Calu3 (cell line): Measurements from ENCODE around the gene SPATA24. TPM values are rescaled to one million over a fixed set of nuclear protein-coding genes. Genes with fewer than 3 reads are reported as not detected.

Experiments used
- BruUV-seq: library from RNA; stranded (reverse); fragments of 400-500 nt; replicated peaks from 2 replicates; lab custom pipeline; 2021; lab: Mats Ljungman, UMichigan
- CTCF ChIA-PET: fragments of 300-600 bp; sonication (Branson Sonifier 250); formaldehyde crosslinking; loops from one replicate; lab custom pipeline; 2022; ENCODE audit warnings: antibody characterized with exemption; lab: Charles Lee
- DNase-seq: peaks from one replicate; pipeline ENCODE4 v3.0.0; 2022
- H3K27ac Mint-ChIP-seq: one replicate; pipeline ENCODE4 v1.8.0; 2022; ENCODE audit warnings: mixed read lengths; ENCODE audit not compliant: unreplicated experiment
- H3K27me3 Mint-ChIP-seq: one replicate; pipeline ENCODE4 v1.8.0; 2022; ENCODE audit warnings: mixed read lengths; ENCODE audit not compliant: unreplicated experiment
- H3K36me3 Mint-ChIP-seq: one replicate; pipeline ENCODE4 v1.8.0; 2022; ENCODE audit warnings: mild to moderate bottlenecking, moderate library complexity, mixed read lengths; ENCODE audit not compliant: insufficient read depth, unreplicated experiment
- H3K4me1 Mint-ChIP-seq: one replicate; pipeline ENCODE4 v1.8.0; 2022; ENCODE audit warnings: mild to moderate bottlenecking, low read depth, mixed read lengths; ENCODE audit not compliant: unreplicated experiment
- H3K4me3 Mint-ChIP-seq: one replicate; pipeline ENCODE4 v1.8.0; 2022; ENCODE audit warnings: mild to moderate bottlenecking, low read depth, moderate library complexity, mixed read lengths; ENCODE audit not compliant: unreplicated experiment
- H3K9me3 Mint-ChIP-seq: one replicate; pipeline ENCODE4 v1.8.0; 2022; ENCODE audit warnings: low read depth, mixed read lengths; ENCODE audit not compliant: unreplicated experiment
- CTCF ChIP-seq: fragments of 200-600 bp; IDR thresholded peaks from one replicate; pipeline ENCODE4 v1.8.0; 2022; ENCODE audit warnings: antibody characterized with exemption; ENCODE audit not compliant: unreplicated experiment
- intact Hi-C: fragments of 100-400 bp; cut with micrococcal nuclease; formaldehyde crosslinking; loops from one replicate; pipeline ENCODE4 v1.10.0; 2022; ENCODE audit not compliant: unreplicated experiment
- total RNA-seq: library from RNA; stranded (reverse); gene quantifications from 2 replicates; pipeline ENCODE4 v1.2.3, GENCODE V29; 2022

The SPATA24 gene
- total RNA-seq, 1 experiment from 2014 or later = 6.8 TPM

GRCh38 chr5:139415869-139416268, 12.0 kb upstream of the SPATA24 start:
- H3K27me3 Mint-ChIP-seq = peaks cover 22% of the 10 kb centered on the region
- CTCF ChIA-PET = no interaction called here
- no peaks in the 10 kb centered on the region for H3K4me1 Mint-ChIP-seq
- no peaks in the 10 kb centered on the region for H3K36me3 Mint-ChIP-seq
- H3K9me3 Mint-ChIP-seq = no peaks in the 10 kb centered on the region
- no peak for DNase-seq
- BruUV-seq = no TSS peak
- H3K27ac Mint-ChIP-seq = no peak overlapping the region
- intact Hi-C loops = no loop called here
- H3K4me3 Mint-ChIP-seq = no peak overlapping the region
- no peak for TF ChIP-seq CTCF

DNA sequence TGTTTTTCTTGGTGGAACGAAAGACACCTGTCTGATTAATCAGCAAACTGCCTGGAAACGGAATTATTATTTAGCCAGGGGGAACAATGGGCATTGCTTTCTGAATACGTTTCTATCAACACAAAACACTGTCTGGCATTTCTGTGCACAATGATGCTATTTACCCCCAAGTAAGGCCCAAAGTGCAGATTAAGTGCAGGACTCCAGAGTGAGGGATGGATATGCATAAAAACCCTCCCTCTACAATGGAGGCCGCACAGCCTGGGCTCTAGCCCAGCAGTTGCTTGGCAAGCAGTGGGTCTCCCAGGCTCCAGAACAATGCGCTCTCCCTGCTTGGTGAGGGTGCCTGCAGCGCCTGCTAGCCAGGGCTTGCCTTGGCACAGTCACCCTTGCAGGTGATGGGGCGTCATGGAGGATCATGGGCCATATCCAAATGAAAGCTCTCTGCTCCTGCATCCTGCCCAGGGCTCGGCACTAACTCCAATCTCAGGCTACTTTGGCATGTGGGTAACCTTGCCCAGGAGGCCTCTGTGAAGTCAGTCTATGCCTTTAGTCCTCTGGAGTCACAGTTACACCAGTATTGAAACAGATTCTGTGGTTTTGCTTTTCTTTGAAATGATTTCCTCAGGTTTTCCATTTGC, 11.5 kb upstream of the SPATA24 start:
- Mint-ChIP-seq H3K4me1 (no peaks in the 10 kb centered on the region), H3K27me3 (peaks cover 22% of the 10 kb centered on the region), H3K27ac (no peak overlapping the region), H3K4me3 (no peak overlapping the region), H3K36me3 (no peaks in the 10 kb centered on the region), H3K9me3 (no peaks in the 10 kb centered on the region)
- BruUV-seq = no TSS peak
- intact Hi-C loops = no loop called here
- no peak for DNase-seq
- TF ChIP-seq CTCF = no peak
- CTCF ChIA-PET = no interaction called here

DNA sequence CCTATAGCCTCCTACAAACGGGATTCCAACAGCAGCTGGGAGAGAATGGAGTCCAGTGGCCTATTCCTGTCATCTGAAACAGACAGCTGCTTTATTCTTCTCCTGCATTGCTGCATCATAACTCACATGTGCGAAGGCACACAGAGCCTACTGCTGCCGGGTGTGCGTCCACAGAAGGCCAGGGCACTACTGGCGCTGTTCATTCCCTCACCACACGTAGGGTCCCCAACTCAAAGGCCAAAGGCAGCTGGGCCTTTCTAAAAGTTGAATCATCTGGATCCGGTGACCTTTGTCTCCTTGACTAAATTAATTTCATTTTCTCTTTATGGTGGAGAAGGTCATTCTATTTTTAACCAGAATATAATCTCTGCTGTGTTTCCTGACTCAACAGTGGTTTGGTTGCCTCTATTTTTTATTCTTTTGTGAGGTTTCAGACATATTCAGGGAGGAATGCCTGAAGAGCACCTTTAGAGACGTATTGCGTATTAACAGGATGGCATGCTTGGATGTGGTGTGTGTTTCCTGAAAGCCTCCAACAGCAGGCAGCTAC, 10.8 kb upstream of the SPATA24 start:
- DNase-seq = no peak
- Mint-ChIP-seq H3K27me3 (peaks cover 22% of the 10 kb centered on the region), H3K27ac (no peak overlapping the region), H3K9me3 (no peaks in the 10 kb centered on the region), H3K4me1 (no peaks in the 10 kb centered on the region), H3K36me3 (no peaks in the 10 kb centered on the region), H3K4me3 (no peak overlapping the region)
- CTCF ChIA-PET = no interaction called here
- no TSS peak for BruUV-seq
- no peak for TF ChIP-seq CTCF
- intact Hi-C loops = no loop called here

- intact Hi-C loops = no loop called here
- Mint-ChIP-seq H3K27me3 (peaks cover 22% of the 10 kb centered on the region), H3K36me3 (no peaks in the 10 kb centered on the region), H3K4me1 (no peaks in the 10 kb centered on the region), H3K4me3 (no peak overlapping the region), H3K27ac (no peak overlapping the region), H3K9me3 (no peaks in the 10 kb centered on the region)
- no peak for TF ChIP-seq CTCF
- BruUV-seq = no TSS peak
- no peak for DNase-seq
- CTCF ChIA-PET = no interaction called here
These were observed 10.1 kb upstream of the SPATA24 start for GRCh38 chr5:139413963-139414362.
